ENCODE data around the gene PRSS38. TPM values are rescaled to one million over a fixed set of nuclear protein-coding genes. Genes with fewer than 3 reads are reported as not detected.

The PRSS38 gene
- total RNA-seq, 4 donors from 2014 or later = not detected

- peaks cover 23 to 84% (median 33%) of the 10 kb centered on the region in 3 donors for H3K4me1 ChIP-seq
- WGBS, 2 donors = 75 to 97% methylated on average over 2 of the region's 2 CpGs
- no peaks in the 10 kb centered on the region for H3K36me3 ChIP-seq
- intact Hi-C loops (cut with DNase I) = no loop called here
- DNase-seq = no peak
- peaks cover 0 to 20% (median 0%) of the 10 kb centered on the region in 4 donors for H3K27me3 ChIP-seq
- H3K9me3 ChIP-seq = no peaks in the 10 kb centered on the region
- TF ChIP-seq CTCF (IDR thresholded peaks at IDR 0.05) = no peak
- no peak for TF ChIP-seq POLR2A (IDR thresholded peaks at IDR 0.05)
- peak overlapping the region in 2 of 4 donors; percentile 80 to 95 for H3K27ac ChIP-seq
- H3K4me3 ChIP-seq = no peak overlapping the region
Observed at GRCh38 chr1:227790034-227790400, 25.5 kb upstream of the PRSS38 start.

DNA sequence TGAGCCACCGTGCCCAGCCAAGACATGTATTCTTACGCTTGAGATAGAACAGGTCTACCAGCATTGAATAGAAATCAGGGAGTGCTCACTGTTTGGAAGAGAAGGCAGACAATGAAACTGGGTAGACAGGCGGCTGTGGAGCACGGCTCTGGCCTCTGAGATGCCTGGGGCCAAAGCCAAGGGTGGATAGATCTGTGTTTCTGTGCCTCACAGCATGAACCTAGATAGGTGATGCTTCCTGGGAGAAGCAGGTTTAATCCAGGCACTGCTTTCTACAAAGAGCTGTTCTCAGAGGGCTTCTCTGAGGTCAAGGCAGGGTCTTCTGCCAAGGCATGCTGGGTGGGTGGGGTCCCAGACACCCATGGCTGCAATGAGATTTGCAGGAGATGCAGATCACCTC is 24.6 kb upstream of the PRSS38 start:
- H3K36me3 ChIP-seq = no peaks in the 10 kb centered on the region
- WGBS, 2 donors = 38 to 77% methylated on average over 4 of the region's 4 CpGs
- intact Hi-C loops (cut with DNase I) = no loop called here
- H3K4me1 ChIP-seq = peaks cover 26 to 92% (median 34%) of the 10 kb centered on the region in 3 donors
- no peak for DNase-seq
- H3K27me3 ChIP-seq = peaks cover 0 to 25% (median 0%) of the 10 kb centered on the region in 4 donors
- no peak for TF ChIP-seq CTCF (IDR thresholded peaks at IDR 0.05)
- TF ChIP-seq POLR2A (IDR thresholded peaks at IDR 0.05) = no peak
- H3K9me3 ChIP-seq = no peaks in the 10 kb centered on the region
- H3K4me3 ChIP-seq = no peak overlapping the region
- H3K27ac ChIP-seq = peak overlapping the region; percentile 14 to 95 (median 59)

- DNase-seq = no peak
- no peaks in the 10 kb centered on the region for H3K36me3 ChIP-seq
- no peak for TF ChIP-seq CTCF (IDR thresholded peaks at IDR 0.05)
- no peak for TF ChIP-seq POLR2A (IDR thresholded peaks at IDR 0.05)
- H3K9me3 ChIP-seq = no peaks in the 10 kb centered on the region
- intact Hi-C loops (cut with DNase I) = no loop called here
- no peak overlapping the region for H3K4me3 ChIP-seq
- H3K27me3 ChIP-seq = peaks cover 0 to 25% (median 0%) of the 10 kb centered on the region in 4 donors
- WGBS, 2 donors = 79 to 89% methylated on average over 6 of the region's 6 CpGs
- peaks cover 21 to 87% (median 30%) of the 10 kb centered on the region in 3 donors for H3K4me1 ChIP-seq
- peak overlapping the region in 3 of 4 donors; percentile 14 to 95 (median 80) for H3K27ac ChIP-seq
Observed at GRCh38 chr1:227791425-227792143, 23.9 kb upstream of the PRSS38 start.

GRCh38 chr1:227792216-227793078 is 23.0 kb upstream of the PRSS38 start:
- Histone ChIP-seq H3K9me3 (no peaks in the 10 kb centered on the region), H3K4me1 (peaks cover 13 to 79% (median 22%) of the 10 kb centered on the region in 3 donors), H3K4me3 (no peak overlapping the region), H3K36me3 (no peaks in the 10 kb centered on the region), H3K27ac (no peak overlapping the region), H3K27me3 (peaks cover 0 to 23% (median 0%) of the 10 kb centered on the region in 4 donors)
- TF ChIP-seq POLR2A (IDR thresholded peaks at IDR 0.05) (no peak), CTCF (IDR thresholded peaks at IDR 0.05) (peak in 1 of 6 experiments; percentile 6)
- no peak for DNase-seq
- 73 to 83% methylated on average over 8 to 11 of the region's 19 CpGs for WGBS, 2 donors
- intact Hi-C loops (cut with DNase I) = no loop called here

All from esophagus squamous epithelium (tissue), 5 donors.